ENCODE measurements around the gene RYR1. TPM values are rescaled to one million over a fixed set of nuclear protein-coding genes. Genes with fewer than 3 reads are reported as not detected.
A peak's percentile ranks its signal among the peaks of the same experiment; 100 is the strongest.
"Not testable (repeated sequence)": the region's sequence is repeated elsewhere in the genome, so short reads cannot be mapped to it uniquely, and the experiment has no call there.

Gene RYR1
- total RNA-seq, 1 donor from 2014 or later = 0.65 TPM

DNA sequence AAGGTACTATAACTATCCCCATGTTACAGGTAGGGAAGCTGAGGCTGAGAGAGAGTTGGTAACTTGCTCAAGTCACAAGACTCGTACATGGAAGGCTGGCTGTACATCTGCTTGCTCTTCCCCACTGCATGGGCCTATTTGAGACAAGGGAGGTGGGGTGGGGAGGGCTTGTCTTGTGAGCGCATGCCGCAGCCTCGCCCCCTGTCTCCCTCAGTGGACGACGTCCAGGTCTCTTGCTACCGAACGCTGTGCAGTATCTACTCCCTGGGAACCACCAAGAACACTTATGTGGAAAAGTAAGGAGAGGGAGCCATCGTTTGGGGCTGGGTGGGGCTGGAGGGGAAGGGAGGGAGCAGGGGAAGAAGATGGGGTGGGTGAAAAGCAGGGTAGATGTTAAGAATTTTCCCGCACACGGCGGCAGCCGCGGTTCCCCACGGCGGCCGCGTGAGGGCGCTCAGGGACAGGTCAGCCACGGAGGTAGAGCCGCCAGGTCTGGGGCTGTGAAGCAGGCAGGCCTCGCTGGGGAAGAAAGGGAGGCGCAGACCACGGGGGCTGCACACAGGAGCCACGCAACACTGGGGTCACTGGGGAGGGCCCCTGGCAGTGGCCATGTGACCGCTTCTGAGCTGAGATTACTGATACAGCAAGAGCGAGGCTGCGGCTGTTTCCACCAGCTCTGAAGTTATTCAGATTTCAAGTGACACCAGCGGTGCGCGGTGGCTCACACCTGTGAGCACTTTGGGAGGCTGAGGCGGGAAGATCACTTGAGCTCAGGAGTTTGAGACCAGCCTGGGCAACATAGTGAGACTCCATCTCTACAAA, 81.5 kb downstream of the RYR1 start:
- Mint-ChIP-seq H3K9me3 (ENCODE audit: low read depth) (no peaks in the 10 kb centered on the region), H3K4me1 (ENCODE audit: low read depth) (no peaks in the 10 kb centered on the region), H3K27me3 (peaks cover 4% of the 10 kb centered on the region), H3K27ac (no peak overlapping the region), H3K4me3 (ENCODE audit: low read depth) (no peak overlapping the region), H3K36me3 (ENCODE audit: insufficient read depth) (no peaks in the 10 kb centered on the region)
- TF ChIP-seq CTCF (IDR thresholded peaks at IDR 0.05; ENCODE audit: unreplicated experiment) = peak; percentile 88
- peak; percentile 71 for DNase-seq (ENCODE audit: low spot score, unreplicated experiment)

- TF ChIP-seq CTCF (IDR thresholded peaks at IDR 0.05; ENCODE audit: unreplicated experiment) = no peak
- H3K27ac Mint-ChIP-seq = no peak overlapping the region
- DNase-seq (ENCODE audit: low spot score, unreplicated experiment) = no peak
- no peaks in the 10 kb centered on the region for H3K36me3 Mint-ChIP-seq (ENCODE audit: insufficient read depth)
- no peaks in the 10 kb centered on the region for H3K4me1 Mint-ChIP-seq (ENCODE audit: low read depth)
- peaks cover 4% of the 10 kb centered on the region for H3K27me3 Mint-ChIP-seq
- no peaks in the 10 kb centered on the region for H3K9me3 Mint-ChIP-seq (ENCODE audit: low read depth)
- H3K4me3 Mint-ChIP-seq (ENCODE audit: low read depth) = no peak overlapping the region
These were observed 82.4 kb downstream of the RYR1 start for GRCh38 chr19:38515896-38516295.

GRCh38 chr19:38516802-38517201, 83.3 kb downstream of the RYR1 start:
- Mint-ChIP-seq H3K27me3 (no peaks in the 10 kb centered on the region), H3K9me3 (ENCODE audit: low read depth) (no peaks in the 10 kb centered on the region), H3K4me3 (ENCODE audit: low read depth) (no peak overlapping the region), H3K4me1 (ENCODE audit: low read depth) (no peaks in the 10 kb centered on the region), H3K36me3 (ENCODE audit: insufficient read depth) (no peaks in the 10 kb centered on the region), H3K27ac (no peak overlapping the region)
- no peak for DNase-seq (ENCODE audit: low spot score, unreplicated experiment)
- TF ChIP-seq CTCF (IDR thresholded peaks at IDR 0.05; ENCODE audit: unreplicated experiment) = no peak

- Mint-ChIP-seq H3K4me1 (ENCODE audit: low read depth) (no peaks in the 10 kb centered on the region), H3K4me3 (ENCODE audit: low read depth) (no peak overlapping the region), H3K27ac (no peak overlapping the region), H3K27me3 (no peaks in the 10 kb centered on the region), H3K36me3 (ENCODE audit: insufficient read depth) (no peaks in the 10 kb centered on the region), H3K9me3 (ENCODE audit: low read depth) (no peaks in the 10 kb centered on the region)
- no peak for TF ChIP-seq CTCF (IDR thresholded peaks at IDR 0.05; ENCODE audit: unreplicated experiment)
- DNase-seq (ENCODE audit: low spot score, unreplicated experiment) = no peak
These were observed 83.8 kb downstream of the RYR1 start for GRCh38 chr19:38517321-38517720.

GRCh38 chr19:38517980-38518379, 84.5 kb downstream of the RYR1 start:
- not testable (repeated sequence) for H3K4me3 Mint-ChIP-seq (ENCODE audit: low read depth); DNase-seq (ENCODE audit: low spot score, unreplicated experiment); H3K9me3 Mint-ChIP-seq (ENCODE audit: low read depth); H3K27ac Mint-ChIP-seq; H3K27me3 Mint-ChIP-seq; H3K36me3 Mint-ChIP-seq (ENCODE audit: insufficient read depth); H3K4me1 Mint-ChIP-seq (ENCODE audit: low read depth)

DNA sequence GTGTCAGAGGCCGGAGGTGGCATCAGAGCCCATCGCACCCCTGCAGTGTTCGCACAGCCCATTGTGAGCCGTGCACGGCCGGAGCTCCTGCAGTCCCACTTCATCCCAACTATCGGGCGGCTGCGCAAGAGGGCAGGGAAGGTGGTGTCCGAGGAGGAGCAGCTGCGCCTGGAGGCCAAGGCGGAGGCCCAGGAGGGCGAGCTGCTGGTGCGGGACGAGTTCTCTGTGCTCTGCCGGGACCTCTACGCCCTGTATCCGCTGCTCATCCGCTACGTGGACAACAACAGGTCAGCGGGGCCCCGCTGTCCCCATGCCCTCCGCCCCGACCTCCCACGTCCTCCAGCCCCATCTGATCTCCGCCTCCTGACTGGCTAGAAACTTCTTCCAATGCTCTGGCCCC, 85.7 kb downstream of the RYR1 start:
- Mint-ChIP-seq H3K4me1 (ENCODE audit: low read depth) (no peaks in the 10 kb centered on the region), H3K4me3 (ENCODE audit: low read depth) (no peak overlapping the region), H3K27ac (peak overlapping the region; percentile 41), H3K27me3 (no peaks in the 10 kb centered on the region), H3K36me3 (ENCODE audit: insufficient read depth) (no peaks in the 10 kb centered on the region), H3K9me3 (ENCODE audit: low read depth) (no peaks in the 10 kb centered on the region)
- no peak for DNase-seq (ENCODE audit: low spot score, unreplicated experiment)
- TF ChIP-seq CTCF (IDR thresholded peaks at IDR 0.05; ENCODE audit: unreplicated experiment) = no peak

All from progenitor cell of endocrine pancreas (in vitro differentiated cells).